Sigmoid colon (tissue), 7 donors: Measurements from ENCODE around the gene NEUROD4. TPM values are rescaled to one million over a fixed set of nuclear protein-coding genes. Genes with fewer than 3 reads are reported as not detected.
"Not testable (repeated sequence)": the region's sequence is repeated elsewhere in the genome, so short reads cannot be mapped to it uniquely, and the experiment has no call there.

ENCODE experiments used
- DNase-seq: peaks from one replicate; pipeline ENCODE4 v3.0.0-alpha.2; 2019
- H3K27ac ChIP-seq, 4 donors: fragments of 200-600 bp; sonication (generic); one replicate each; pipeline ENCODE4 v1.5.1; 2016 to 2019; ENCODE audit warnings: mild to moderate bottlenecking in 1 of 4
- H3K27me3 ChIP-seq, 3 donors: fragments of 200-600 bp; sonication (generic); one replicate each; pipeline ENCODE4 v1.5.1; 2019; ENCODE audit warnings: mild to moderate bottlenecking in 1 of 3
- H3K36me3 ChIP-seq, 4 donors: fragments of 200-600 bp; sonication (generic); one replicate each; pipeline ENCODE4 v1.5.1; 2016 to 2019
- H3K4me1 ChIP-seq, 4 donors: fragments of 200-600 bp; sonication (generic); one replicate each; pipeline ENCODE4 v1.5.1; 2017 to 2019
- H3K4me3 ChIP-seq, 4 donors: fragments of 200-600 bp; sonication (generic); one replicate each; pipeline ENCODE4 v1.5.1; 2017 to 2019; ENCODE audit warnings: mild to moderate bottlenecking in 2 of 4, moderate library complexity in 1 of 4
- H3K9me3 ChIP-seq, 4 donors: fragments of 200-600 bp in 3 of 4; sonication (generic) in 3 of 4; one replicate each; pipeline versions ENCODE4 v1.5.1 to v1.6.1; 2013 to 2019
- CTCF ChIP-seq, 4 experiments: fragments of 450-650 bp in 3 of 4; fragments of 200-600 bp in 1 of 4; IDR thresholded peaks; one replicate each; pipeline ENCODE4 v1.5.1; 2016 to 2019; ENCODE audit warnings: antibody characterized with exemption in 4 of 4, mild to moderate bottlenecking in 3 of 4, moderate library complexity in 2 of 4
- EP300 ChIP-seq, 4 donors: sonication (generic); formaldehyde crosslinking; IDR thresholded peaks; one replicate each; pipeline ENCODE4 v1.6.1; 2017; ENCODE audit warnings: antibody characterized with exemption in 4 of 4
- POLR2A ChIP-seq, 2 donors: fragments of 450-650 bp; IDR thresholded peaks; one replicate each; pipeline ENCODE4 v1.6.1; 2016; ENCODE audit warnings: antibody characterized with exemption in 2 of 2, mild to moderate bottlenecking in 2 of 2, moderate library complexity in 2 of 2
- POLR2AphosphoS5 ChIP-seq, 4 donors: sonication (generic); formaldehyde crosslinking; IDR thresholded peaks; one replicate each; pipeline ENCODE4 v1.6.1; 2017; ENCODE audit warnings: antibody characterized with exemption in 4 of 4
- WGBS, 2 donors: extraction: QIAGEN DNeasy Blood & Tissue Kit; methylation state at CpG; one replicate each; pipeline ENCODE4 v1.1.7; 2013; 5-methylcytosine and 5-hydroxymethylcytosine counted together
- intact Hi-C: fragments of 100-400 bp; cut with DNase I; formaldehyde crosslinking; loops from one replicate; pipeline ENCODE4 v1.15.1; 2023
- polyA plus RNA-seq, 3 donors: library from polyadenylated mRNA; stranded (reverse); fragments of 200-250 nt; gene quantifications; one replicate each; pipeline ENCODE4 v1.2.3, GENCODE V29; 2013
- total RNA-seq, 4 donors: library from RNA; depleted of rRNA; stranded (reverse); fragments of >200 nt; gene quantifications; one replicate each; pipeline ENCODE4 v1.1.0, GENCODE V29; 2016
- donor health status: healthy with polysubstance abuse.
- donor health status: Bipolar disorder and iron deficiency.
- donor health status: healthy.

The NEUROD4 gene
- total and polyA plus RNA-seq, 7 donors, result not detected

GRCh38 chr12:54983536-54984101, 36.2 kb upstream of the NEUROD4 start:
- no peaks in the 10 kb centered on the region for H3K9me3 ChIP-seq
- TF ChIP-seq POLR2AphosphoS5 (IDR thresholded peaks at IDR 0.05) (no peak), EP300 (IDR thresholded peaks at IDR 0.05) (no peak), POLR2A (IDR thresholded peaks at IDR 0.05) (no peak), CTCF (IDR thresholded peaks at IDR 0.05) (no peak)
- 61 to 76% methylated on average over 2 of the region's 2 CpGs for WGBS, 2 donors
- intact Hi-C loops, result no loop called here
- H3K36me3 ChIP-seq, result no peaks in the 10 kb centered on the region
- no peaks in the 10 kb centered on the region for H3K27me3 ChIP-seq
- peaks cover 0 to under 1% (median 0%) of the 10 kb centered on the region in 4 donors for H3K4me1 ChIP-seq
- H3K4me3 ChIP-seq, result no peak overlapping the region
- H3K27ac ChIP-seq, result no peak overlapping the region
- no peak for DNase-seq

- Histone ChIP-seq H3K36me3 (no peaks in the 10 kb centered on the region), H3K4me1 (peaks cover 0 to 8% (median 0%) of the 10 kb centered on the region in 4 donors), H3K4me3 (no peak within 1 kb of the TSS), H3K9me3 (no peaks in the 10 kb centered on the region), H3K27ac (no peak within 1 kb of the TSS), H3K27me3 (no peaks in the 10 kb centered on the region)
- TF ChIP-seq CTCF (IDR thresholded peaks at IDR 0.05) (no peak), POLR2AphosphoS5 (IDR thresholded peaks at IDR 0.05) (no peak), EP300 (IDR thresholded peaks at IDR 0.05) (no peak), POLR2A (IDR thresholded peaks at IDR 0.05) (no peak)
- WGBS, 2 donors, result 21 to 52% methylated on average over 12 of the region's 12 CpGs
- peak; percentile 79 for DNase-seq
- intact Hi-C loops, result no loop called here
These were observed 35.0 kb upstream of the NEUROD4 start, which contains the start of gene TESPA1 for GRCh38 chr12:54984658-54985376. Gene TESPA1 (minus strand): TSS chr12:54984762. CDS start chr12:54974562, 10,200 bp downstream.

GRCh38 chr12:54986773-54987172, 33.0 kb upstream of the NEUROD4 start:
- intact Hi-C loops, DNase-seq, H3K4me1 ChIP-seq, H3K4me3 ChIP-seq, H3K36me3 ChIP-seq, H3K27me3 ChIP-seq, H3K27ac ChIP-seq, H3K9me3 ChIP-seq: not testable (repeated sequence)
- 92 to 95% methylated on average over 3 of the region's 3 CpGs for WGBS, 2 donors

- Histone ChIP-seq H3K9me3 (no peaks in the 10 kb centered on the region), H3K4me3 (no peak overlapping the region), H3K27ac (no peak overlapping the region), H3K36me3 (no peaks in the 10 kb centered on the region), H3K27me3 (no peaks in the 10 kb centered on the region), H3K4me1 (peaks cover 0 to 8% (median 0%) of the 10 kb centered on the region in 4 donors)
- 70 to 94% methylated on average over 4 of the region's 4 CpGs for WGBS, 2 donors
- intact Hi-C loops, result no loop called here
- TF ChIP-seq EP300 (IDR thresholded peaks at IDR 0.05) (no peak), CTCF (IDR thresholded peaks at IDR 0.05) (no peak), POLR2A (IDR thresholded peaks at IDR 0.05) (no peak), POLR2AphosphoS5 (IDR thresholded peaks at IDR 0.05) (no peak)
- no peak for DNase-seq
These were observed 32.1 kb upstream of the NEUROD4 start for GRCh38 chr12:54987611-54988231.

- H3K27ac ChIP-seq, result no peak overlapping the region
These were observed 31.2 kb upstream of the NEUROD4 start for GRCh38 chr12:54988402-54989054.

More at GRCh38 chr12:54988402-54989054, 31.2 kb upstream of the NEUROD4 start:
- 11 to 39% methylated on average over 1 of the region's 1 CpG for WGBS, 2 donors
- TF ChIP-seq POLR2AphosphoS5 (IDR thresholded peaks at IDR 0.05) (no peak), POLR2A (IDR thresholded peaks at IDR 0.05) (no peak), CTCF (IDR thresholded peaks at IDR 0.05) (no peak), EP300 (IDR thresholded peaks at IDR 0.05) (no peak)
- peak; percentile 88 for DNase-seq
- Histone ChIP-seq H3K36me3 (no peaks in the 10 kb centered on the region), H3K9me3 (no peaks in the 10 kb centered on the region), H3K27me3 (no peaks in the 10 kb centered on the region), H3K4me3 (no peak overlapping the region), H3K4me1 (peaks cover 0 to 8% (median 0%) of the 10 kb centered on the region in 4 donors)
- intact Hi-C loops, result no loop called here
